T-helper 2 cell (primary cell): ENCODE results near the gene CBARP.
"Not testable (repeated sequence)": the region's sequence is repeated elsewhere in the genome, so short reads cannot be mapped to it uniquely, and the experiment has no call there.

Source experiments
- DNase-seq, 5 experiments: peaks; one replicate each; pipeline versions ENCODE4 v3.0.0 to v3.0.0-alpha.2; 2012 to 2022

Gene CBARP

DNA sequence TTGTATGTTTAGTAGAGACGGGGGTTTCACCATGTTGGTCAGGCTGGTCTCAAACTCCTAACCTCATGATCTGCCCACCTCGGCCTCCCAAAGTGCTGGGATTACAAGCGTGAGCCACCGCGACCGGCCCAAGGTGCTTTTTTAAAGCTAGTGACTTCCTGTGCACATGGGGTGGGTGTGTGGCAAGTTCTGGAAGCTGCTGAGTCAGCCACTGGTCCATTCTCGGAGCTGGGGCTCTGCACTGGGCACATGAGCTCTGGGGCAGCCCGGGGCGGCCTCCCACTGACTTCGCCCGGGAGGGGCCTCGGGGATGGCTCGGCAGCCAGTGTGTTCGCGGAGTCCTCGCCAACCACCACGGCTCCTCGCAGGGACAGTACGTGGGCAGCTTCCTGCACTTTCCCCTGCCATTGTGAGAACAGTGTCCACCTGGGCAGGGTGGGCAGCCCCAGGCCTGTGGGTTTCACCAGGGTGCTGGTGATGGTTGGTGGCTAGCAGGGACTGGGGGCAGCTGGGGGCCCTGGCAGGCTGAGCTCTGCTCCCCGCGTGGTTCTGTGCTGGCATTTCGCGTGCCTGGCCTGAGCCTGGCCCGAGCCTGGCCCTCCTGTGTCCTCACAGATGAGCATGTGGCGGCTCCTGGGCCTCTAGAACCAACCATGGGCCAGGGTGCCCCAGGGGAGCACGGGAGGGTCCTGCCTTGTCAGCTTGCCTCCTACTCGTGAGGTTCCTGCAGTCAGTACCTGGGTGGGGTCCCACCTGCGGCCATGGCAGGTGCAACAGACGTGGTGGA lies 12.2 kb downstream of the CBARP start:
- DNase-seq: no peak

DNA sequence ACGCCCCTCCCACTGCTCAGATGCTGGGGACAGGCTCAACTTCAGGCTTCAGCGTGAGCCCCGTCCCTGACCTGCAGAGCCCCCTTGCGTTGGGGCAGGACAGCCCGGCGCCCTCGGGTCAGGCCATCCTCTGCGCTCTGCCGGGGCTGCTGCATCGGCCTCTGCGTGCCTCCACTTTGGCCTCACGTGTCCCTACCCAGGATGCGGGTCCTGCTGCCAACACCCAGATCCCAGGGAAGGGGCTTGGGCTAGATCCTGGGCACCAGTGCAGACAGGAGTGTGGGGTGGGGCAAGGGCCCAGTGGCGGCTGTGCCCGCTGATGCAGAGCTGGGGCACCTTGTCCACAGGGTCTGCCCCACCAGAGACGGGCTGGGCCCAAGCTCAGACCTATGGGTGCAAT lies 13.0 kb downstream of the CBARP start:
- DNase-seq: no peak

DNA sequence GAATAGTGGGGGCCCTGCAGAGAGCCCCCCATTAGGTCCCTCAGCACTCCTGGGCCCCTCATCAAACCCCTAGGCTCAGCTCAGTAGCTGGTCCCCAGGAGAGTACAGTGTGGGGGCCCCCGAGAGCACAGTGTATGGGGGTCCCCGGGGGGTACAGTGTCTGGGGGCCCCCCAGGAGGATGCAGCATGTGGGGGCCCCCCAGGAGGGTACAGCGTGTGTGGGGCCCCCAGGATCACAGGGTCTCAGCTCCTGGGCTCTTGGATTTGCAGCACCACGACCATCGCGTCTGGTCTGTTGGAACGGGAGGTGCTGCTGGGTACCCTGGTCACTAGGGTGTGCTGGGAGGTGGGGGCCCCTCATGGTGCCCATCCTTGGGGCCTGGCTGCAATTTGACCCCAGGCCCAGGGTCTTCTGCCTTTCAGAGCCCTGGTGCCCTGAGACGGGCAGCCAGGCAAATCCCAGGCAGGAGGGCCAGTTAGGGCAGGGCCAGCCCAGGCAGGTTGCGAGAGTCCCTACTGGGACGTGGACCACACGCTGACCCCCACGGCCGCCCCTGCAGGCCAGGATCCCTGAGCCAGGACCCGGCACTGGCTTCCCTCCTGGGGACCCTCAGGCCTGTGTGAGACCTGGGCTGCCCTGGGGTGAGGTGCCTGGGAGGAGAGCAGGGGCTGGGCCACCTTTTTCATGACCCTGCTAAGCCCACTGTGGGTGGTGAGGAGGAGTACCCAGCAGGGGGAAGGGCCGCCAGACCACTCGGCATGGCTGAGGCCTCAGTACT lies 13.6 kb downstream of the CBARP start:
- no peak for DNase-seq

DNA sequence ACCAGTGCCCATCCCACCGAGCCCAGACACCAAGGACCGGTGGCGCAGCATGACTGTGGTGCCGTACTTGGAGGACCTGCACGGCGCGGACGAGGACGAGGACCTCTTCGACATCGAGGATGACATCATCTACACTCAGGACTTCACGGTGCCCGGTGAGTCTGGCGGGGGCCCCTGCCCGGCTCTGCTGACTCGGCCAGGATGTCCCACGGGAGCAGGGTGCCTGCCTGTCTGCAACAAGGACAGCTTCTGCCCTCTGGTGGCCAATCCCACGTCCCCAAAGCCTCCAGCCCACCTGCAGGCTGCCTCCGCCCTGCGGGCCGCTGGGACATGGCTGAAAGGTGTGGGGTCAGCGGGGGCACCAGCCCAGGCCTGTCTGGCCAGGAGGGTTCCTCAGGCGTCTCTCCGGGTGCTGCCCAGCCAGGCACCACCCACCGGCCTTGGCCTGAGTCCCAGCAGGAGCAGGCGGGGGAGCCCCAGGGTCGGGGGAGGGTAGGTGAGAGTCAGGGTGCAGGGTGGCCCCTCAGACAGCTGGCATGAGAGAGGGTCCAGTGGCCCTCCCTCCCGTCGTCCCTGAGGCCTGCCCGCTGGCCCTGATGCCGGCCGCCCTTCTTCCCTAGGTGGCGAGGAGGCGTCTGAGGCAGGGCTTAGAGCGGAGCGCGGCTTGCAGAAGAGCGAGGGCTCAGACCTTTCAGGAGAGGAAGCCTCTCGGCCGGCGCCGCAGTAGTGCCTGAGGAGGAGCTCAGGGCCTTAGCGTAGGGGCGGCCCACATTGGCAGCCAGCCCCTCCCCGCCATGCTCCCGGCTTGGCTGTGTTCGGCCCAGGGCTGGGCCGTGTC lies 14.6 kb downstream of the CBARP start:
- peak in 1 of 5 experiments; percentile 36 for DNase-seq

DNA sequence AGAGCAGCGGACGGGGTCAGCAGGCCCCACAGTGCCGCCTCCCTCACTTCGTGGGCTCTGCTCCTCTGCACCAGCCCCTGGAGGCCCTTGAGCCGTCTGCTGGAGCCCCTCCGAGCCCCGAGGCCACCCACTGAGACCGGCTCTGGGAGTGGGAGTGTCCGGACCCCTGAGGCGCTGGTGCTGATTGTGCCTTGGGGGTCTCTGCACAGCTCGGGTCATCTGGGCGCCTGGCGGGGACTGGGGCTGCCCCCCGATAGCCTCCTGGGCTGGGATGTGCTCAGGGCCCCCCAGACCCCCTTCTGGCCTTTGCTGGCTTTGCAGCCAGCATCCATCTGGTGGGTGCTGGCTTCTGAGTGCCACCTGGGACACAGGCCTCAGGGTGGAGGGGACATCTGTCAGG lies 15.4 kb downstream of the CBARP start:
- no peak for DNase-seq

DNA sequence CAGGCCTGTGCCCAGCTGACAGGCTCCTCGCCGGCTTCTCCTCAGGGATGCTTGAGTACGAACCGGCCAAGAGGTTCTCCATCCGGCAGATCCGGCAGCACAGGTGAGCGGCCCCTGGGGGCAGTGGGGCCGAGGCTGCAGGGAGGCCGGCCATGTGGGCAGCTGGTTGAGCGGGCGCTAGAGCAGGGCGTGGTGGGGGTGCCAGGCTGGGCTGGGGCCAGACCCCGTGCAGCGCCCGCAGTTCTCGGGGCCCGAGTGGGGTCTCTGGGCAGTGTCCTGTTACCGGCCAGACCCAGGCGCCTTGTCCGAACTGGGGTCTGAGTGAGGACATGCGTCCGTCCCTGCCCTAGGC lies 15.9 kb downstream of the CBARP start:
- no peak for DNase-seq

DNA sequence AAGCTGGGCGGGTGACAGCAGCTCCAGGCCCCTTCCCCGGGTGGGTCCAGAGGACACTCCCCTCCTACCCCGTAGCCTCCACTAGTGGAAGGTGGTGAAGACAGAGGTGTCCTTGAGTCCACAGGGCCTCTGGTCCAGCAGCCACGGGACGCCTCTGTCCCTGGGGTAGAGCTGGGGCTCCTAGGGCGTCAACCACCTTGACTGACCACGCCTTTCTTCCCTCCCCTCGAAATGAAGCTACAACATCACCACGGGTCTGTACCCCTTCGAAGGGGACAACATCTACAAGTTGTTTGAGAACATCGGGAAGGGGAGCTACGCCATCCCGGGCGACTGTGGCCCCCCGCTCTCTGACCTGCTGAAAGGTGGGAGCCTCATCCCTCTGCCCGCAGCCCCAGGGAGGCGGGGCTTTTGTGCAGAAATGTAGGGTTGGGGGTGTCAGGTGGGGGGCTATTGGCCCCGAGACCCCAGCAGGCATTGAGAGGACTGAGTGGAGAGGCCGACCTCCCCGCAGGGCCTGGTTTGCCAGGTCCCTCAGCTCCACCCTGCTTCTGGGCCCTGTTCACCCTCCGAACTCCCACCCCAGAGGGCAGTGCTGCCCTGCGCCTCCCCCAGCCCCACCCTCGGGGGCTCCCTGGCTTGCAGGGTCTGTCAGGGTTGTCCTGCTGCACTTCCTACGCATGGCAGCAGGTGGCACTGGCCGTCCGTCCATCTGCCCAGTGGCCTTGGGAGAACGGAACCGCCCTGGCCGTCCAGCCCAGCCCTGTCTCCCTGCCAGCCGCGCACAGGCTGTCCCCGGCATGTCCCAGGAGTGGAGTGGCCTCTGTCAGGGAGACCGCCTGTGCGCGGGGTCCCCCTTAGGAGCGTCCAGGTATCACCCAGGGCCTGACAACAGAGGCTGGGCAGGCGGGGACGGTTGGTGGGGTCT lies 16.6 kb downstream of the CBARP start:
- DNase-seq: no peak

DNA sequence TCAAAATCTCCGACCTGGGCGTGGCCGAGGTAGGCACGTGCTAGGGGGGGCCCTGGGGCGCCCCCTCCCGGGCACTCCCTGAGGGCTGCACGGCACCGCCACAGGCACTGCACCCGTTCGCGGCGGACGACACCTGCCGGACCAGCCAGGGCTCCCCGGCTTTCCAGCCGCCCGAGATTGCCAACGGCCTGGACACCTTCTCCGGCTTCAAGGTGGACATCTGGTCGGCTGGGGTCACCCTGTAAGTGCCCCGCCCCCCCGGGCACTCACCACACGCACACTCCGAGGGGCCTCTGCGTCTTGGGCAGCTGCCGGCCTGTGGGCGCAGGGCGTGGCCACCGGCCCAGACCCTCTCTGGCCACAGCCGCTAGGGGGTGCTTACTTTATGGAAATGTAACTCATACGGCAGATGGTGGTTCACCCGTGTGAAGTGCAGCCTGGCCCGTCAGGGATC lies 17.3 kb downstream of the CBARP start:
- no peak for DNase-seq

DNA sequence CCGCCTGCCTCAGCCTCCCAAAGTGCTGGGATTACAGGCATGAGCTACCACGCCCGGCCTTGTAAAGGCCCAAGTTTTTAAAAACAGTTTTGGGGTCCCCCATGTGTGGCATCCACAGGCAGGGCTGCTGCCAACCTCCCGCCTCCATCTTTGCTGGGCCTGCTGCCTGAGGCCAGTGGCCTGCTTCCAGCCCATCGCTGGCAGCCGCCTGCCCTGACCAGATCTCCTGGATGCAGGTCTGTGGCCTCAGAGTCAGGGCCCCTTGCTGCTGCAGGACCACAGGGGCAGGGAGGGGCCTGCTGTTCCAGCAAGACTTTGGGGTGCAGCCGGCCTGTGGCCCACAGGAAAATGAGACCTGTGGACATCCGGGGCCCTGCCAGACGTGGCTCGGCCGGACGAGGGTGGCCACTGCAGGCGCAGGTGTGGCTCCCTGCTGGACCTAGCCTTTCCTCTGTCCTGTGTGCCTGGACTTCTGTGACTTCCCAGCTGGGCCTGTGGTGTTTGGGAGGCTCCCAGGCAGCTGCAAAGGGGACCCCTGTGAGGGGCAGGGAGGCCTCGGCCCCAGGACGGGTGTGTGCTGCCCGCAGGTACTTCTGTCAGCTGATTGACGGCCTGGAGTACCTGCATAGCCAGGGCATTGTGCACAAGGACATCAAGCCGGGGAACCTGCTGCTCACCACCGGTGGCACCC lies 17.9 kb downstream of the CBARP start:
- DNase-seq: no peak

DNA sequence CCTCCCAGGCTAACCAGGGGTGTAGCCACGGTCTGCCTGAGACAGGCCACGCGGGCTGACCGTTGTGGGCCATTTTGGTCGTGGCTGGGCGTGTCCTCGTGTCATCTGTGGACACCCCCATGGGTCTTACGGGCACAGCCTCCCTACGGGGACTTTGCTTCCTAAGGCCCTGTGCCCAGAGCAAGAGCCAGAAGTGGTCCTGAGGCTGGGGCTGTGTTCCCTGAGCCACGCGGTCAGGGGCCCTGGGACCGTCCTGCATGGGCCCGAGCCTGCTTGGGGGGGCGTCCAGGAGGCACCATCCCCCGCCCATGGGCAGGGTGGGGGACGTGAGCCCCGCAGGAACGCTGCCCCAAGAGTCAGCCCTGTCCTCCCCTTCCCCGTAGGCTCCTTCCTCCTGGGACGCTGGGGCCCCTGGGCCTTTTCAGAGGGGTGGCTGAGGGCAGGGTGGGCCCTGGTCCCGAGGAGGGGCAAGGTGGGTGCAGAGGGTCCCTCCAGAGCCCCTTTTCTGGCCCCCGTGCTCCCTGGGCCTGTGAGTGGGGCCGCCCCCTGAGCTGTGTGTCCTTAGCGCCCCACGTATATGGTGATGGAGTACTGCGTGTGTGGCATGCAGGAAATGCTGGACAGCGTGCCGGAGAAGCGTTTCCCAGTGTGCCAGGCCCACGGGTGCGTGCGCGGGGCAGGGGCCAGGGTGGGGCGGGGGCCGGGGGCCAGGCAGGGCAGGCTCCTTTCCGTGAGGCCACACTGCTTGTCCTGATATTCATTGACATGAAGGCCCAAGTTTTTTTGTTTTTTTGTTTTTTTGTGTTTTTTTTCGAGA lies 18.8 kb downstream of the CBARP start:
- DNase-seq: no peak

DNA sequence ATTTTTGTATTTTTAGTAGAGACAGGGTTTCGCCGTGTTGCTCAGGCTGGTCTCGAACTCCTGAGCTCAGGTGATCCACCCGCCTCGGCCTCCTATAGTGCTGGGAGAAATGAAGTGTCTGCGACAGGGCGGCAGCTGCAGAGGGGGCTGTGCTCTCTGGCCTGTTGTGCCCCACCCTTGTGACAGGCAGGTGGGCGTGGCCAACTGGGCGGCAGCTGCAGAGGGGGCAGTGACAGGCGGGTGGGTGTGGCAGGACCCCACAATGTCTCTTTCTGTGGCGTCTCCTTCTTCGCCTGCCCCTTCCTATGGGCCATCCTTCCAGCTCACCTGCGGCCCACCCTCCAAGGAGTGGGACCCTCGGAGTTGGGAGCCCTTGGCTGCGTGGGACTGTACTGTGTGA lies 20.4 kb downstream of the CBARP start:
- no peak for DNase-seq

DNA sequence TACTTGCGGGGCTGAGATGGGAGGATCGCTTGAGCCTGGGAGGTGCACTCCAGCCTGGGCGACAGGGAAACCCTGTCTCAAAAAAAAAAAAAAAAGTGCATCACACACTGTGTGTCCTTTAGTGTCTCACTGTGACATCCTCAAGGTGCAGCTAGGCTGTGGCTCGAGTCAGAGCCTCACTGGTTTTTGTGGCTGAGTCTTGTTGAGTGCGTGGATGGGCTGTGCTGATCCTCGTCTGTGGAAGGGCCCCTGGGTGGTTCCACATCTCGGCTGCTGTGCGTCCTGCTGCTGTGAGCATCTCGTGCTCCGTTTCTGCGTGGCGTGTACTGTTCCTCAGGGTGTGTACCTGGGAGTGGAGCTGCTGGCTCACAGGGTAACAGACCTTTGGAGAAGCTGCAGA lies 21.0 kb downstream of the CBARP start:
- no peak for DNase-seq

DNA sequence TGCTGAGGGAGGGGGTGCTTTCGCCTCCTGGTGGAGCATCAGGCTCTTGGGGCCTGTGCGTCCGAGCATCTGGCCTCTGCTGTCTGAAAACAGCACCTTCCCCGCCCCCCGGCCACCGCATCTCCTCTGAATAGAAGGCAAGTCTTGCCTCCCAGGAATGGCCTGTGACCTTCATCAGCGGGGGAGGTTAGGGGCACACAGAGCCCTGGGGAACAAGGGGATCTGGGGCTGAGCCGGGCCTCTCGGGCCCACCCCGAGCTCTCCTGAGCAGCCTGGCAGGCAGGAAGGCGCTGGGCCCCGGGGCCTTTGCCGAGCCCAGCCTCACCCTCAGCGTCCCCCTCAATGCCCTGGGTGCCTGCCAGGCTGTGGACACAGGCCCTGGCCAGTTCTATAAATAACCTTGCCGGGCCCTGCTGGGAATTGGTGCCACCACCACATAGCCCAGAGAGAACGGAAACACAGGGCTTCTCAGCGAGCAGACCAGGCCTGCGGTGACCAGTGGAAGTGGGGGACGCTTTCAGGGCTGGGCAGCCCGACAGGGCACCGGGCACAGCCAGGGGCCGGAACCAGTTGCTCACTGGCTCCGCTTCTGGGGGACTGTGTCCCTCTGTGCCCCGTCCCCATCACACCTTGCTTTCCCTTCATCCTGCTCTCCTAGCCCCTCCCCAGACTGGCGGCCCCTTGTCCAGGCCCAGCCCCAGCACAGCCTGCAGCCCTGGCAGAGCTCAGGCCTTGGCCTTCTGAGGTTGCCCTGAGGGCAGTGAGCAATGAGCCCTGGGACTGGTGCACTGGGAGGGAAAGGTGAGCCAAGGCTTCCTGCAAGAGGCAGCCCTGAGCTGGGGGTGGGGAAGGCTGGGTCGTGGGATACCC lies 22.7 kb downstream of the CBARP start:
- no peak for DNase-seq

DNA sequence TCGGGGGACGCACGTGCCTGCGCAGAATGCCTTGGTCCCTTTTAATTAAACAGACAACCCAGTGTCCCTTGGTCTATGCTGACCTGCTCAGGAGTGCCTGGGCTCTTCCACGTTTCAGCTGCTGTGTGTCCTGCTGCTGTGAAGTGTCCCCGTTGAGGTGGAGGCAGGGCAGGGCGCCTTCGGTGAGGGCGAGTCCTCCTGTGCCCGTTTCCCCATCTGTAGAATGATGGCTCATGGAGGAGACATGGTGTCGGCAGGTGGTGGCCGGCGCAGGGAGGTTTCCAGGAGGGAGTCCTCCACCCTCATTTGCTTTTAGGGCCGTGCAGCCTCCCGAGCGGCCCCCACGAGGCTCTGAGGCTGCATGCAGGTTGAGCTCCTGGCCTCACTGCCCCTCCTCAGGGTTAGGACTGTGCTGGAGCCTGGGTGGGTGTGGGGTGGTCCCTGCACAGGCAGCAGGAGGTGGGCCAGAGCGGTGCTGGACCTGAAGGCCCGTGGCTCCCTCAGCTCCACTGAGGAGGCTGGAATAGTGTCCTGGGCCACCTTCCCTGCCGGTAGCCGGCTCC lies 23.4 kb downstream of the CBARP start:
- no peak for DNase-seq

DNA sequence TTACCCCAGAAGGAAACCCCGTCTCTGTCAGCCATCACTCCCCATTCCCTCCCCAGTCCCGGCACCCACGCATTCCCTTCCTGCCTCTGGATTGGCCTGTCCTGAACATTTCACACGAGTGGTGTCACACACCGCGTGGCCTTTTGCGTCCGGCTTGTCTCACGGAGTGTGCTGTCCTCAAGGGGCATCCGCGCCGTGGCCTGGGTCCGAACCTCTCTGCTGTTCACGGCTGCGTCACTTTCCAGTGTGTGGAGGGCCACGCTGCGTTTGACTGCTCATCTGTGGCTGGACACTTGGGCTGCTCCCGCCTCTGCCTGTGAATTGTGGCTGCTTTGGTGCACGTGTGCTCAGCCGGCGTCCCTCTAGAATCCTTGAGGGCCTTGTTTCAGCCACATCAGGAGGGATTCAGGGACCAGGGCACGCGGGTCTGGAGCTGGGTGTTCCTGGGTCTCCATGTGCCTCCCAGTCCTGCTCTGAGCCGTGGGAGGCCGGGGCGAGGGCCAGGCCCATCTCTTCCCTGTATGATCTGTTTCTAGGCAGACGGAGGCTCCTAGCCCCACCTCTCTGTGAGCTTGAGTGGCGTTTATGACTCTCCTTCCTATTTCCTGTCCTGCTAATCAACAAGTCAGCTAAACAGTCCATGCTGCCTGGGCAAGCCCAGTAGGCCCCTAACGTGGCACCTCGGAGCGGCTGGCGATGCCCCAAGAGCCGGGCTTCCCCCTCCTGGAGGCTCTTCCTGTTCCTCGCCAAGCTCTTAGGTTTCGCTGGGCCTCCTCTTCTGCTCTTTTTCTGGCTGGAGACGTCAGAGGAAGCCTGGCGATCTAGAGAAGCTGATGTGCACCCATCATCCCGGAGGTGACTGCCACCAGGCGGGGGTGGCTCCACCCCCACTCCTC lies 24.2 kb downstream of the CBARP start:
- DNase-seq: peak in 4 of 5 experiments; percentile 24 to 83 (median 44)

DNA sequence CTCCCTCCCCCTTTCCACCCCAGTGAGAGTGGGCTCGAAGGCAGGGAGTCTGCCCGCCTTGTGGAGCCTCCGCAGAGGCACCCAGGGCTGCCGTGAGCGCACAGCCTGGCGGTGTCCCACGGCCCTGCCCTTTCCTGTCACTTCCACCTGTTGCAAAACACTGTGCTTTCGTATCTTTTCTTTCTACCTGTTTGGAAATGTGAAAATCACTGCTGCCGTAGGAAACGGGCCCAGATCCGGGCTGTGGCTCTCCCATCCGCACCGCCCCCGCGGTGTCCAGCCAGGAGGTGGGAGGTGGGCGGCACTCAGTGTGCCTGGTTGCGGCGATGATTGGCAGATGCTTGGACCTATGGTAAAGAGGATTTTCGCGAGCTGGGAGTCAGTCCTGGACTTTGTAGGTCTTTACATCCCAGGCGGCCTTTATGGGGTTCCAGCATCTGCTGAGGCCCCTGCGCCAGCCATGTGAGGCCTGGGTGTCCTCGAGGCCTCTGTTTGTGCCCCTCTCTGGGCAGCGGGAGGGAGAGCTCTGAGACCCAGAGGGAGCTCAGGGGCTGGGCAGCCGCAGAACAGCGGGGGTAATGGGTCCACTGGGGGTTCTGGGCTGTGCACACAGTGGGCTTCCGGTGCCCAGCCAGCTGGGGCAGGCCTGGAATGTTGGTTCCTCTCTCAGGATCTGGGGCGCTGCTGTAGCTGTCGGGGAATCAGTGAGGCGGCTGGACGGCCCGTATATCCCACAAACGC lies 26.1 kb downstream of the CBARP start:
- no peak for DNase-seq

DNA sequence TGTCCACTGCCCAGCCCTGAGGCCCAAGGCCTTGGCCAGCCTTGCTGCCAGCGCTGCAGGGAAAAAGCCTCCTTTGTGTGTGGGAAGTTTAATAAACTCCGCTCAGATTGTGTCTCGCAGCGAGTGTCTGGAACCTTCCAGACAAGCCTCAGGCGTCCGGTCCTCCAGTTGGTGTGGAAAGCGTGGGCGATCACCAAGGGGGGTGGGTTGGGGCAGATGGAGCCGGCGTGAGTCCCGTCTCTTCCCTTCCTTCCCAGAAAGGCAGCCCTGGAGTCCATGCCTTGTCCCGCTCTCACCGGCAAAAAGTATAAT lies 27.6 kb downstream of the CBARP start:
- no peak for DNase-seq

DNA sequence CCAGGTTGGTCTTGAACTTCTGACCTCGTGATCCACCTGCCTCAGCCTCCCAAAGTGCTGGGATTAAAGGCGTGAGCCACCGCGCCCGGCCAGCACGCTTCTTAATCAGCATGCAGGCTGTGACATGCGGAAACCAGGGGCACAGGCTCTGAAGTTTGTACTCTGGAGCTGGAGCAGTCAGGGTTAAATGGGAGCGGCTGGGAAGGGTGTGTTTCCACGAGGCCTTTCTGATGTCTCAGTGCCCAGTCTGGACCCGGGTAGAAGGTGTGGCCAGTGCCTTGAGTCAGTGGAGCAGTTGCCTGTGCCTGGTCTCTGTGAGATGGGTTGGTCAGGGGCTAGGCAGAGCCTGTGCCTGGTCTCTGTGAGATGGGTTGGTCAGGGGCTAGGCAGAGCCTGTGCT lies 29.0 kb downstream of the CBARP start:
- not testable (repeated sequence) for DNase-seq
